Fibroblast of lung (primary cell): ENCODE measurements around the gene MLXIP. TPM values are rescaled to one million over a fixed set of nuclear protein-coding genes. Genes with fewer than 3 reads are reported as not detected.

ENCODE experiments used
- DNase-seq, 2 donors: peaks; one replicate each; pipeline versions ENCODE4 v3.0.0 to v3.0.0-alpha.2; 2010; ENCODE audit warnings: low read depth in 2 of 2
- H2AFZ ChIP-seq: 2 replicates; pipeline ENCODE4 v1.5.1; 2012; ENCODE audit warnings: low read length, control low read depth, inconsistent platforms
- H3K27ac ChIP-seq: 2 replicates; pipeline ENCODE4 v1.5.1; 2011; ENCODE audit warnings: low read length, control low read depth; ENCODE audit not compliant: insufficient read depth
- H3K27me3 ChIP-seq: 2 replicates; pipeline ENCODE4 v1.5.1; 2011; ENCODE audit warnings: mild to moderate bottlenecking, low read length; ENCODE audit not compliant: control insufficient read depth, insufficient read depth
- H3K36me3 ChIP-seq: 2 replicates; pipeline ENCODE4 v1.5.1; 2011; ENCODE audit warnings: low read length; ENCODE audit not compliant: control insufficient read depth, insufficient read depth
- H3K4me1 ChIP-seq: 2 replicates; pipeline ENCODE4 v1.5.1; 2011; ENCODE audit warnings: low read length; ENCODE audit not compliant: control insufficient read depth, insufficient read depth; ENCODE audit errors: extremely low read depth
- H3K4me2 ChIP-seq: 2 replicates; pipeline ENCODE4 v1.5.1; 2011; ENCODE audit warnings: low read length, control low read depth; ENCODE audit not compliant: insufficient read depth; ENCODE audit errors: extremely low read depth
- H3K4me3 ChIP-seq, 4 experiments: fragments of 200-600 bp in 1 of 4; sonication (generic) in 1 of 4; replicated peaks in 1 of 4; 2 replicates each; pipeline ENCODE4 v1.5.1; 2011 to 2016; ENCODE audit warnings: low read length in 4 of 4, low read depth in 3 of 4, mild to moderate bottlenecking in 3 of 4, control low read depth in 2 of 4, inconsistent platforms in 1 of 4, mixed read lengths in 1 of 4; ENCODE audit not compliant: insufficient read depth in 1 of 4; ENCODE audit errors: control extremely low read depth in 1 of 4
- H3K79me2 ChIP-seq: 2 replicates; pipeline ENCODE4 v1.5.1; 2012; ENCODE audit warnings: mild to moderate bottlenecking, low read length, inconsistent platforms; ENCODE audit not compliant: control insufficient read depth, insufficient read depth
- H3K9ac ChIP-seq: 2 replicates; pipeline ENCODE4 v1.5.1; 2011; ENCODE audit warnings: mild to moderate bottlenecking, low read length, control low read depth; ENCODE audit not compliant: insufficient read depth
- H3K9me3 ChIP-seq: 2 replicates; pipeline ENCODE4 v1.5.1; 2012; ENCODE audit warnings: low read depth, low read length; ENCODE audit not compliant: control insufficient read depth, insufficient read depth
- H4K20me1 ChIP-seq: 2 replicates; pipeline ENCODE4 v1.5.1; 2011; ENCODE audit warnings: low read length; ENCODE audit not compliant: control insufficient read depth, insufficient read depth; ENCODE audit errors: extremely low read depth
- EZH2 ChIP-seq: IDR thresholded peaks from 2 replicates; pipeline ENCODE4 v1.5.1; 2012; ENCODE audit warnings: low read length, control low read depth, mild to moderate bottlenecking; ENCODE audit errors: missing control alignments
- polyA plus RNA-seq, 2 donors: library from polyadenylated mRNA; depleted of rRNA in 1 of 2; stranded (reverse) in 1 of 2; unstranded in 1 of 2; fragments of >200 nt; gene quantifications; 2 replicates each; pipeline ENCODE4 v1.2.1, GENCODE V29; 2011 to 2012; ENCODE audit warnings: missing spikeins in 1 of 2
- total RNA-seq: library from RNA; depleted of rRNA; stranded (reverse); fragments of >200 nt; gene quantifications from 2 replicates; pipeline ENCODE4 v1.2.1, GENCODE V29; 2014
- TF ChIP-seq, protein P1 (sequence below), 2 donors: IDR thresholded peaks in 1 of 2; conservative IDR thresholded peaks in 1 of 2; 1 replicate in 1 of 2; 2 replicates in 1 of 2; pipeline ENCODE4 v1.5.1; 2011 to 2012; ENCODE audit warnings: low read length in 2 of 2, control low read depth in 1 of 2, inconsistent platforms in 1 of 2, low read depth in 1 of 2, mild to moderate bottlenecking in 1 of 2

MLXIP gene
- total and polyA plus RNA-seq, 2 donors (not counting 1 experiment from before 2014, with no cell fraction given): 6.6 to 17.0 TPM

DNA sequence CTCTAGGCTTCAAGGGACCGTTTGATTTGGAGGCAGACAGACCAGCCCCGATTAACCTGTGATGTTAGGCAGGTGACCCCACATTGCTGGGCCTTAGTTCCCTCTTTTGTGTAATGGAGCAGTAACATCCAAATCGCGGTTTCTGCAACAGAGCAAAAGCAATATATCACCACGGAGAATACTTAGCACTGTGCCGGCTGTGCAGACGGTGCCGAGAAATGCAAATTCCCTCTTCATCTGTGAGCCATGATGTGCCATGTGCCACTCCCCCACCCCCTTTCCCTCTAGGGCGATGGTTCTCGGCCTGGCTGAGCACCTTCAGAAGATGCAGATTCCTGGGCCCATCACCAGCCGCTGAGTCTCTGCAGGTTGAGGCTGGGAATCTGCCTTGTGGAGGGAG is 46.0 kb upstream of the MLXIP start:
- DNase-seq: no peak
- Histone ChIP-seq H3K9ac (no peak overlapping the region), H3K27me3 (no peaks in the 10 kb centered on the region), H3K9me3 (no peaks in the 10 kb centered on the region), H3K4me1 (no peaks in the 10 kb centered on the region), H2AFZ (no peak overlapping the region), H3K4me3 (no peak overlapping the region), H3K79me2 (peaks cover 18% of the 10 kb centered on the region), H3K4me2 (no peak overlapping the region), H4K20me1 (no peaks in the 10 kb centered on the region), H3K27ac (no peak overlapping the region), H3K36me3 (peaks cover 1% of the 10 kb centered on the region)
- no peak for TF ChIP-seq EZH2
- TF ChIP-seq, protein P1, sequence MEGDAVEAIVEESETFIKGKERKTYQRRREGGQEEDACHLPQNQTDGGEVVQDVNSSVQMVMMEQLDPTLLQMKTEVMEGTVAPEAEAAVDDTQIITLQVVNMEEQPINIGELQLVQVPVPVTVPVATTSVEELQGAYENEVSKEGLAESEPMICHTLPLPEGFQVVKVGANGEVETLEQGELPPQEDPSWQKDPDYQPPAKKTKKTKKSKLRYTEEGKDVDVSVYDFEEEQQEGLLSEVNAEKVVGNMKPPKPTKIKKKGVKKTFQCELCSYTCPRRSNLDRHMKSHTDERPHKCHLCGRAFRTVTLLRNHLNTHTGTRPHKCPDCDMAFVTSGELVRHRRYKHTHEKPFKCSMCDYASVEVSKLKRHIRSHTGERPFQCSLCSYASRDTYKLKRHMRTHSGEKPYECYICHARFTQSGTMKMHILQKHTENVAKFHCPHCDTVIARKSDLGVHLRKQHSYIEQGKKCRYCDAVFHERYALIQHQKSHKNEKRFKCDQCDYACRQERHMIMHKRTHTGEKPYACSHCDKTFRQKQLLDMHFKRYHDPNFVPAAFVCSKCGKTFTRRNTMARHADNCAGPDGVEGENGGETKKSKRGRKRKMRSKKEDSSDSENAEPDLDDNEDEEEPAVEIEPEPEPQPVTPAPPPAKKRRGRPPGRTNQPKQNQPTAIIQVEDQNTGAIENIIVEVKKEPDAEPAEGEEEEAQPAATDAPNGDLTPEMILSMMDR (conservative IDR thresholded peaks at IDR 0.05 in 1 of 2, IDR thresholded peaks at IDR 0.05 in 1 of 2; ENCODE audit: low read depth in 1 of 2, low read length in 2 of 2): no peak

DNA sequence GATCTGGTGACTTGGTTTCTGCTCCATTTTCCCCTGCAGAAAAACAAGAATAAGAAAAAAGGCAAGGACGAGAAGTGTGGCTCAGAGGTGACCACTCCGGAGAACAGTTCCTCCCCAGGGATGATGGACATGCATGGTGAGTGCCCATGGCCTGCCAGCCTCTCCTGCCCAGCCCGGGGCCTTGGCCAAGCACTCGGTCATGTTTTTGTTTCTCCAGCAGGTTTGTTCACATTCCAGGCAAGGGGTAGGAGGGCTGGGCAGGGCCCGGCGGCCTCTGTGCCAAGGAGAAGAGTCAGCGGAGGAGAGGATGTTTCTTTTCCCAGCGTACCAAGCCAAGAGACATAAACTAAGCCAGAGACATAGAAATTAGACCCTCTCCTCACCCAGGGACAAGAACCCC is 43.3 kb upstream of the MLXIP start:
- H3K9ac ChIP-seq: no peak overlapping the region
- no peak overlapping the region for H3K4me3 ChIP-seq
- TF ChIP-seq, protein P1 (conservative IDR thresholded peaks at IDR 0.05 in 1 of 2, IDR thresholded peaks at IDR 0.05 in 1 of 2; ENCODE audit: low read depth in 1 of 2, low read length in 2 of 2): no peak
- TF ChIP-seq EZH2: no peak
- H3K4me1 ChIP-seq: no peaks in the 10 kb centered on the region
- no peaks in the 10 kb centered on the region for H4K20me1 ChIP-seq
- no peak for DNase-seq
- no peaks in the 10 kb centered on the region for H3K9me3 ChIP-seq
- no peak overlapping the region for H3K4me2 ChIP-seq
- peaks cover 3% of the 10 kb centered on the region for H3K79me2 ChIP-seq
- H2AFZ ChIP-seq: no peak overlapping the region
- no peaks in the 10 kb centered on the region for H3K27me3 ChIP-seq
- peaks cover 1% of the 10 kb centered on the region for H3K36me3 ChIP-seq
- H3K27ac ChIP-seq: no peak overlapping the region

DNA sequence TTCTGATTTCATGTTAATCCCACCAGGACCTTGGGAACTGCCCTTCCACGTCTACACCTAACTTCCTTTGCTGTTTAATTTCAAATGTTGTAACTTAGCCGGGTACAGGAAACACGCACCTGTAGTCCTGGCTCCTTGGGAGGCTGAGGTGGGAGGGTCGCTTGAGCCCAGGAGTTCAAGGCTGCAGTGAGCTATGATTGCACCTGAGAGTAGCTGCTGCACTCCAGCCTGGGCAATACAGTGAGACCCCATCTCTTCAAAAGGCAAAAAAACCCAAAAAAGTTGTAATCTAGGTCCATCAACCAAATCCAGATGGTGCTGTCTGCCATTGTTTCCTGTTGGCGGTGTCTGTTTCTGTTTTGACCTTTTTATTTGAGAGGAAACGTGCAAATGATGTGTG is 42.4 kb upstream of the MLXIP start:
- H3K27me3 ChIP-seq: no peaks in the 10 kb centered on the region
- no peak overlapping the region for H2AFZ ChIP-seq
- no peak overlapping the region for H3K4me3 ChIP-seq
- no peak overlapping the region for H3K27ac ChIP-seq
- no peaks in the 10 kb centered on the region for H4K20me1 ChIP-seq
- H3K4me1 ChIP-seq: no peaks in the 10 kb centered on the region
- no peak for DNase-seq
- H3K79me2 ChIP-seq: no peaks in the 10 kb centered on the region
- no peaks in the 10 kb centered on the region for H3K9me3 ChIP-seq
- H3K9ac ChIP-seq: no peak overlapping the region
- TF ChIP-seq, protein P1 (conservative IDR thresholded peaks at IDR 0.05 in 1 of 2, IDR thresholded peaks at IDR 0.05 in 1 of 2; ENCODE audit: low read depth in 1 of 2, low read length in 2 of 2): no peak
- TF ChIP-seq EZH2: no peak
- no peak overlapping the region for H3K4me2 ChIP-seq
- peaks cover 1% of the 10 kb centered on the region for H3K36me3 ChIP-seq
